K562 (cell line): ENCODE results near the gene SLC30A1. TPM values are rescaled to one million over a fixed set of nuclear protein-coding genes. Genes with fewer than 3 reads are reported as not detected.

ENCODE experiments used
- ADNP ChIP-seq: fragments of 200-800 bp; sonication (Bioruptor generic); IDR thresholded peaks from 2 replicates; pipeline ENCODE4 v1.6.1; 2016; ENCODE audit warnings: missing genetic modification characterization, missing compliant biosample characterization
- ARNT ChIP-seq, 2 experiments: fragments of 450-650 bp; IDR thresholded peaks; 2 replicates each; pipeline ENCODE4 v1.6.1; 2016; ENCODE audit warnings: mild to moderate bottlenecking in 1 of 2
- CBFA2T3 ChIP-seq: fragments of 450-650 bp; IDR thresholded peaks from 2 replicates; pipeline ENCODE4 v1.6.1; 2017
- CEBPB ChIP-seq: fragments of 450-650 bp; IDR thresholded peaks from 2 replicates; pipeline ENCODE4 v1.6.1; 2016; ENCODE audit warnings: missing genetic modification characterization, missing compliant biosample characterization
- CSDE1 ChIP-seq, 2 experiments: fragments of 450-650 bp; IDR thresholded peaks; 2 replicates each; pipeline ENCODE4 v1.6.1; 2016; ENCODE audit warnings: mild to moderate bottlenecking in 1 of 2
- GTF2F1 ChIP-seq: IDR thresholded peaks from 2 replicates; pipeline ENCODE4 v1.6.1; 2011; ENCODE audit warnings: low read depth, low read length, improper control_type of control experiment
- KLF1 ChIP-seq: fragments of 450-650 bp; IDR thresholded peaks from 2 replicates; pipeline ENCODE4 v1.6.1; 2016; ENCODE audit warnings: missing genetic modification characterization, missing compliant biosample characterization
- MCM5 ChIP-seq: fragments of 450-650 bp; IDR thresholded peaks from 2 replicates; pipeline ENCODE4 v1.6.1; 2016; ENCODE audit warnings: low read depth
- NUFIP1 ChIP-seq: fragments of 450-650 bp; IDR thresholded peaks from 2 replicates; pipeline ENCODE4 v1.6.1; 2018; ENCODE audit not compliant: partially characterized antibody
- PHTF2 ChIP-seq: fragments of 250-450 bp; sonication (Bioruptor Pico); IDR thresholded peaks from 2 replicates; pipeline ENCODE4 v1.5.0; 2021; ENCODE audit warnings: mild to moderate bottlenecking
- RNF2 ChIP-seq: sonication (generic); IDR thresholded peaks from 2 replicates; pipeline ENCODE4 v1.6.1; 2016
- SMARCA4 ChIP-seq: fragments of 450-650 bp; IDR thresholded peaks from 2 replicates; pipeline ENCODE4 v1.6.1; 2016
- TBL1XR1 ChIP-seq, 2 experiments: IDR thresholded peaks; 2 replicates each; pipeline ENCODE4 v1.6.1; 2012; ENCODE audit warnings: improper control_type of control experiment in 2 of 2, low read length in 2 of 2, mild to moderate bottlenecking in 1 of 2
- ZNF316 ChIP-seq: fragments of 450-650 bp; IDR thresholded peaks from 2 replicates; pipeline ENCODE4 v1.6.1; 2016
- ZNF57 ChIP-seq: fragments of 450-650 bp; formaldehyde crosslinking; IDR thresholded peaks from 2 replicates; pipeline ENCODE4 v1.4.0; 2020; ENCODE audit warnings: mild to moderate bottlenecking, moderate library complexity
- ZNF584 ChIP-seq: fragments of 200-800 bp; sonication (Bioruptor generic); IDR thresholded peaks from 2 replicates; pipeline ENCODE4 v1.6.1; 2016; ENCODE audit warnings: low read depth, mild to moderate bottlenecking, missing genetic modification characterization, missing compliant biosample characterization
- polyA plus RNA-seq, 8 experiments: library from polyadenylated mRNA; depleted of rRNA in 4 of 8; stranded (reverse) in 5 of 8; unstranded in 3 of 8; fragments of >200 nt; fragmentation: Nextera tagmentation in 2 of 8; fragmentation: Illumina TruSeq in 1 of 8; extraction: Ambion mirVana in 2 of 8; extraction: Trizol in 1 of 8; gene quantifications; 2 replicates each; pipeline versions ENCODE4 v1.2.1 to v1.2.3, GENCODE V29; 2011 to 2014; ENCODE audit warnings: inconsistent platforms in 1 of 8, missing spikeins in 1 of 8
- total RNA-seq, 7 experiments: library from RNA; depleted of rRNA in 6 of 7; stranded (reverse); fragments of >200 nt in 6 of 7; fragmentation: Illumina TruSeq in 2 of 7; extraction: Trizol in 2 of 7; gene quantifications; 2 replicates each; pipeline versions ENCODE4 v1.2.1 to v1.2.3, GENCODE V29; 2011 to 2021; ENCODE audit warnings: low replicate concordance in 1 of 7
- TF ChIP-seq, protein P1 (sequence below): IDR thresholded peaks from 2 replicates; pipeline ENCODE4 v1.6.1; 2016; ENCODE audit warnings: missing genetic modification characterization, missing compliant biosample characterization
- TF ChIP-seq, protein P2 (sequence below): sonication (generic); formaldehyde crosslinking; IDR thresholded peaks from 2 replicates; pipeline ENCODE4 v1.9.0; 2022; ENCODE audit warnings: mild to moderate bottlenecking, missing genetic modification reagents
- TF ChIP-seq, protein P3 (sequence below), 2 experiments: fragments of 450-650 bp; IDR thresholded peaks; 2 replicates each; pipeline ENCODE4 v1.6.1; 2018; ENCODE audit warnings: mild to moderate bottlenecking in 2 of 2, low read depth in 1 of 2; ENCODE audit not compliant: partially characterized antibody in 2 of 2
- TF ChIP-seq, protein P4 (sequence below): fragments of 450-650 bp; IDR thresholded peaks from 2 replicates; pipeline ENCODE4 v1.6.1; 2017; ENCODE audit warnings: antibody characterized with exemption, mild to moderate bottlenecking

The SLC30A1 gene
- total and polyA plus RNA-seq, 9 of the 15 experiments (the other 6 are each of a cell fraction or from before 2014, with no cell fraction given): 4.1 to 14.4 (median 6.6) TPM

DNA sequence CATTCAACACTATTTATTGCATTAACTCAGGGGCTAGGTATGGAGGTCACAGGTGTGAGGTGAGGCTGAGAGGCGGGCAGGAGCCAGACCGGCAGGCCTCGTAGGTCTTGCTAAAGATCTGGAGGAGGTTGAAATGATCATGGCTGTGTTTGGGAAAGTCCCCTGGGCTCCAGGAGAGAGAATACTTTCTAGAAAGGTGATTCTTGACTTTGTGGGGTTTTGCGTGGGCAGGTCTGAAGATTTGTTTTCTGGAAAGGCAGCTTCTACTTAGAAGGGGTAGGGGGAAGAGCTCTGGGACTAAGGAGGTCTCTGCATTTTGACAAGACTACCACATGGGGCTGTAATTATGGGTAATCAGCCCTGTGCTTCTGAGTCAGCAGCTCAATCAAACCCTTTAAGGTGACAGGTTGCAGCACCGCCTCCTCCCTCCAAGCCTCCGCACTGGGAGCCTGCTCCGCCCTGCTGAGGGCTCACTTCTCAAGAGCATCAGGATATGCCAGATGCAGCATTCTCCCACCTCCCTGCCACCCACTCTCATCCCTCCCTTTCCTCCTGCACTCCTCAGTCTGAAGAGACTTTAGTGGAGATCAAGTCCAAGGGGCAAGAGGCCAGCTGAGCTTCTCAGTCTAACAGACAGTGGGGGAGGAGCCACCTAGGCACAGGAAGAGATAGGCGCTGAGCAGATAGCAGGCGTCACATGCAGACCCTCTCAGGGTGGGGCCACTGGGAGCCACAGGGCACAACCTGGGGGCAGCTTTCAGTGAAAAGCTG lies 30.5 kb downstream of the SLC30A1 start (continued):
- TF ChIP-seq, protein P1, sequence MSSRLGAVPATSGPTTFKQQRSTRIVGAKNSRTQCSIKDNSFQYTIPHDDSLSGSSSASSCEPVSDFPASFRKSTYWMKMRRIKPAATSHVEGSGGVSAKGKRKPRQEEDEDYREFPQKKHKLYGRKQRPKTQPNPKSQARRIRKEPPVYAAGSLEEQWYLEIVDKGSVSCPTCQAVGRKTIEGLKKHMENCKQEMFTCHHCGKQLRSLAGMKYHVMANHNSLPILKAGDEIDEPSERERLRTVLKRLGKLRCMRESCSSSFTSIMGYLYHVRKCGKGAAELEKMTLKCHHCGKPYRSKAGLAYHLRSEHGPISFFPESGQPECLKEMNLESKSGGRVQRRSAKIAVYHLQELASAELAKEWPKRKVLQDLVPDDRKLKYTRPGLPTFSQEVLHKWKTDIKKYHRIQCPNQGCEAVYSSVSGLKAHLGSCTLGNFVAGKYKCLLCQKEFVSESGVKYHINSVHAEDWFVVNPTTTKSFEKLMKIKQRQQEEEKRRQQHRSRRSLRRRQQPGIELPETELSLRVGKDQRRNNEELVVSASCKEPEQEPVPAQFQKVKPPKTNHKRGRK: no peak
- no peak for TF ChIP-seq CSDE1 (IDR thresholded peaks at IDR 0.05)
- no peak for TF ChIP-seq ADNP (tag)
- TF ChIP-seq ZNF57 (CRISPR knock-in tag): no peak
- TF ChIP-seq, protein P2, sequence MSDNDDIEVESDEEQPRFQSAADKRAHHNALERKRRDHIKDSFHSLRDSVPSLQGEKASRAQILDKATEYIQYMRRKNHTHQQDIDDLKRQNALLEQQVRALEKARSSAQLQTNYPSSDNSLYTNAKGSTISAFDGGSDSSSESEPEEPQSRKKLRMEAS (CRISPR knock-in tag): no peak
- no peak for TF ChIP-seq PHTF2
- no peak for TF ChIP-seq KLF1 (tag)
- TF ChIP-seq, protein P3, sequence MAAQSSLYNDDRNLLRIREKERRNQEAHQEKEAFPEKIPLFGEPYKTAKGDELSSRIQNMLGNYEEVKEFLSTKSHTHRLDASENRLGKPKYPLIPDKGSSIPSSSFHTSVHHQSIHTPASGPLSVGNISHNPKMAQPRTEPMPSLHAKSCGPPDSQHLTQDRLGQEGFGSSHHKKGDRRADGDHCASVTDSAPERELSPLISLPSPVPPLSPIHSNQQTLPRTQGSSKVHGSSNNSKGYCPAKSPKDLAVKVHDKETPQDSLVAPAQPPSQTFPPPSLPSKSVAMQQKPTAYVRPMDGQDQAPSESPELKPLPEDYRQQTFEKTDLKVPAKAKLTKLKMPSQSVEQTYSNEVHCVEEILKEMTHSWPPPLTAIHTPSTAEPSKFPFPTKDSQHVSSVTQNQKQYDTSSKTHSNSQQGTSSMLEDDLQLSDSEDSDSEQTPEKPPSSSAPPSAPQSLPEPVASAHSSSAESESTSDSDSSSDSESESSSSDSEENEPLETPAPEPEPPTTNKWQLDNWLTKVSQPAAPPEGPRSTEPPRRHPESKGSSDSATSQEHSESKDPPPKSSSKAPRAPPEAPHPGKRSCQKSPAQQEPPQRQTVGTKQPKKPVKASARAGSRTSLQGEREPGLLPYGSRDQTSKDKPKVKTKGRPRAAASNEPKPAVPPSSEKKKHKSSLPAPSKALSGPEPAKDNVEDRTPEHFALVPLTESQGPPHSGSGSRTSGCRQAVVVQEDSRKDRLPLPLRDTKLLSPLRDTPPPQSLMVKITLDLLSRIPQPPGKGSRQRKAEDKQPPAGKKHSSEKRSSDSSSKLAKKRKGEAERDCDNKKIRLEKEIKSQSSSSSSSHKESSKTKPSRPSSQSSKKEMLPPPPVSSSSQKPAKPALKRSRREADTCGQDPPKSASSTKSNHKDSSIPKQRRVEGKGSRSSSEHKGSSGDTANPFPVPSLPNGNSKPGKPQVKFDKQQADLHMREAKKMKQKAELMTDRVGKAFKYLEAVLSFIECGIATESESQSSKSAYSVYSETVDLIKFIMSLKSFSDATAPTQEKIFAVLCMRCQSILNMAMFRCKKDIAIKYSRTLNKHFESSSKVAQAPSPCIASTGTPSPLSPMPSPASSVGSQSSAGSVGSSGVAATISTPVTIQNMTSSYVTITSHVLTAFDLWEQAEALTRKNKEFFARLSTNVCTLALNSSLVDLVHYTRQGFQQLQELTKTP (IDR thresholded peaks at IDR 0.05; ENCODE audit: low read depth in 1 of 2, partially characterized antibody in 2 of 2): peak; percentile 35 to 63
- TF ChIP-seq SMARCA4: peak; percentile 85; the same call in 1 of the 2 replicates
- TF ChIP-seq RNF2: peak; percentile 68; the same call in 1 of the 2 replicates
- no peak for TF ChIP-seq ZNF584
- TF ChIP-seq NUFIP1: no peak
- TF ChIP-seq ARNT (IDR thresholded peaks at IDR 0.05): peak in 1 of 2 experiments; percentile 49; a peak in 1 of 4 replicates
- TF ChIP-seq, protein P4, sequence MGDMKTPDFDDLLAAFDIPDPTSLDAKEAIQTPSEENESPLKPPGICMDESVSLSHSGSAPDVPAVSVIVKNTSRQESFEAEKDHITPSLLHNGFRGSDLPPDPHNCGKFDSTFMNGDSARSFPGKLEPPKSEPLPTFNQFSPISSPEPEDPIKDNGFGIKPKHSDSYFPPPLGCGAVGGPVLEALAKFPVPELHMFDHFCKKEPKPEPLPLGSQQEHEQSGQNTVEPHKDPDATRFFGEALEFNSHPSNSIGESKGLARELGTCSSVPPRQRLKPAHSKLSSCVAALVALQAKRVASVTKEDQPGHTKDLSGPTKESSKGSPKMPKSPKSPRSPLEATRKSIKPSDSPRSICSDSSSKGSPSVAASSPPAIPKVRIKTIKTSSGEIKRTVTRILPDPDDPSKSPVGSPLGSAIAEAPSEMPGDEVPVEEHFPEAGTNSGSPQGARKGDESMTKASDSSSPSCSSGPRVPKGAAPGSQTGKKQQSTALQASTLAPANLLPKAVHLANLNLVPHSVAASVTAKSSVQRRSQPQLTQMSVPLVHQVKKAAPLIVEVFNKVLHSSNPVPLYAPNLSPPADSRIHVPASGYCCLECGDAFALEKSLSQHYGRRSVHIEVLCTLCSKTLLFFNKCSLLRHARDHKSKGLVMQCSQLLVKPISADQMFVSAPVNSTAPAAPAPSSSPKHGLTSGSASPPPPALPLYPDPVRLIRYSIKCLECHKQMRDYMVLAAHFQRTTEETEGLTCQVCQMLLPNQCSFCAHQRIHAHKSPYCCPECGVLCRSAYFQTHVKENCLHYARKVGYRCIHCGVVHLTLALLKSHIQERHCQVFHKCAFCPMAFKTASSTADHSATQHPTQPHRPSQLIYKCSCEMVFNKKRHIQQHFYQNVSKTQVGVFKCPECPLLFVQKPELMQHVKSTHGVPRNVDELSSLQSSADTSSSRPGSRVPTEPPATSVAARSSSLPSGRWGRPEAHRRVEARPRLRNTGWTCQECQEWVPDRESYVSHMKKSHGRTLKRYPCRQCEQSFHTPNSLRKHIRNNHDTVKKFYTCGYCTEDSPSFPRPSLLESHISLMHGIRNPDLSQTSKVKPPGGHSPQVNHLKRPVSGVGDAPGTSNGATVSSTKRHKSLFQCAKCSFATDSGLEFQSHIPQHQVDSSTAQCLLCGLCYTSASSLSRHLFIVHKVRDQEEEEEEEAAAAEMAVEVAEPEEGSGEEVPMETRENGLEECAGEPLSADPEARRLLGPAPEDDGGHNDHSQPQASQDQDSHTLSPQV: peak; percentile 71; the same call in 1 of the 2 replicates
- TF ChIP-seq GTF2F1: 0 out of 2 replicates have a peak, but pooled peaks have one; percentile 14
- 0 out of 2 replicates have a peak, but pooled peaks have one; percentile 20 for TF ChIP-seq CEBPB (tag)
- TF ChIP-seq MCM5: no peak
- peak; percentile 71 for TF ChIP-seq ZNF316
- TF ChIP-seq TBL1XR1 (IDR thresholded peaks at IDR 0.05; ENCODE audit: low read length in 2 of 2): no peak; a peak in 1 of 4 replicates
- peak; percentile 64 for TF ChIP-seq CBFA2T3
